Pons (tissue), 1 donor: Measurements from ENCODE around the gene ANKRD36.
"Not testable (repeated sequence)": the region's sequence is repeated elsewhere in the genome, so short reads cannot be mapped to it uniquely, and the experiment has no call there.

Experiments used
- DNase-seq: peaks from one replicate; pipeline ENCODE4 v3.0.0-alpha.2; 2016; ENCODE audit warnings: low spot score

The ANKRD36 gene

GRCh38 chr2:97113050-97113881 lies at the start of gene ANKRD36:
ANKRD36 (plus strand) TSS chr2:97113153; CDS start chr2:97113740, 587 bp downstream.
- DNase-seq, result peak; percentile 69

- not testable (repeated sequence) for DNase-seq
Observed at GRCh38 chr2:97066030-97066429, 46.9 kb upstream of the ANKRD36 start.

- DNase-seq, result peak; percentile 3
Observed at GRCh38 chr2:97067279-97068004, 45.5 kb upstream of the ANKRD36 start.

- DNase-seq, result no peak
Observed at GRCh38 chr2:97068074-97068473, 44.9 kb upstream of the ANKRD36 start.

GRCh38 chr2:97068722-97069121 lies 44.2 kb upstream of the ANKRD36 start:
- DNase-seq, result not testable (repeated sequence)

GRCh38 chr2:97070915-97071314 lies 42.0 kb upstream of the ANKRD36 start:
- not testable (repeated sequence) for DNase-seq

- DNase-seq, result not testable (repeated sequence)
Observed at GRCh38 chr2:97077213-97077612, 35.7 kb upstream of the ANKRD36 start.

- not testable (repeated sequence) for DNase-seq
Observed at GRCh38 chr2:97080855-97081254, 32.1 kb upstream of the ANKRD36 start.

GRCh38 chr2:97082206-97082605 lies 30.7 kb upstream of the ANKRD36 start:
- not testable (repeated sequence) for DNase-seq

GRCh38 chr2:97083516-97083915 lies 29.4 kb upstream of the ANKRD36 start:
- DNase-seq, result not testable (repeated sequence)

- DNase-seq, result not testable (repeated sequence)
Observed at GRCh38 chr2:97085093-97085492, 27.9 kb upstream of the ANKRD36 start.

GRCh38 chr2:97088706-97089105 lies 24.2 kb upstream of the ANKRD36 start:
- DNase-seq, result not testable (repeated sequence)

GRCh38 chr2:97092946-97093345 lies 20.0 kb upstream of the ANKRD36 start:
- peak; percentile 61 for DNase-seq

GRCh38 chr2:97093983-97094771 lies 18.8 kb upstream of the ANKRD36 start:
- not testable (repeated sequence) for DNase-seq

GRCh38 chr2:97094772-97095611 lies 18.0 kb upstream of the ANKRD36 start, which contains the start of gene FAHD2B:
FAHD2B (minus strand) TSS chr2:97094882; CDS start chr2:97091706, 3,176 bp downstream.
- peak; percentile 47 for DNase-seq

- no peak for DNase-seq
Observed at GRCh38 chr2:97095661-97096060, 17.3 kb upstream of the ANKRD36 start.

GRCh38 chr2:97098786-97099372 lies 14.1 kb upstream of the ANKRD36 start:
- not testable (repeated sequence) for DNase-seq

- not testable (repeated sequence) for DNase-seq
Observed at GRCh38 chr2:97106878-97107277, 6.1 kb upstream of the ANKRD36 start.

GRCh38 chr2:97111246-97111645 lies 1.7 kb upstream of the ANKRD36 start:
- not testable (repeated sequence) for DNase-seq

GRCh38 chr2:97112320-97113049 lies 468 bp upstream of the ANKRD36 start:
- peak; percentile 83 for DNase-seq
